Measurements from ENCODE around the gene PAWR. TPM values are rescaled to one million over a fixed set of nuclear protein-coding genes. Genes with fewer than 3 reads are reported as not detected.
A peak's percentile ranks its signal among the peaks of the same experiment; 100 is the strongest.
"Not testable (repeated sequence)": the region's sequence is repeated elsewhere in the genome, so short reads cannot be mapped to it uniquely, and the experiment has no call there.

Gene PAWR
- total and polyA plus RNA-seq, 4 donors: 42.7 to 150 (median 86.7) TPM

GRCh38 chr12:79689061-79689476 is 1.7 kb downstream of the PAWR start:
- intact Hi-C loops (cut with DNase I): loop anchor here (2.0 to 5.0 kb wide), 2 partner anchors 136 to 267 kb away; no protein-coding TSS in a partner anchor
- no peak for ATAC-seq (ENCODE audit: low FRiP score)
- peak overlapping the region; percentile 96 to 99 for H3K4me3 ChIP-seq (ENCODE audit: low read length in 2 of 2)
- H3K9me3 ChIP-seq (ENCODE audit: control insufficient read depth, low read length): no peaks in the 10 kb centered on the region
- DNase-seq: no peak
- 1% methylated on average over 6 of the region's 6 CpGs for WGBS, 2 donors
- peak overlapping the region; percentile 76 to 96 for H3K27ac ChIP-seq (ENCODE audit: low read depth in 1 of 2, low read length in 2 of 2)
- no peaks in the 10 kb centered on the region for H3K27me3 ChIP-seq (ENCODE audit: control insufficient read depth in 1 of 2, insufficient read depth in 2 of 2, low read length in 1 of 2)
- H3K36me3 ChIP-seq (ENCODE audit: control insufficient read depth in 1 of 2, insufficient read depth in 2 of 2, low read length in 1 of 2): no peaks in the 10 kb centered on the region
- H3K4me1 ChIP-seq (ENCODE audit: control insufficient read depth in 1 of 2, insufficient read depth in 2 of 2, low read length in 2 of 2): peaks cover 0 to 4% of the 10 kb centered on the region in 2 donors

- DNase-seq (no peak), ATAC-seq (ENCODE audit: low FRiP score) (no peak)
- Histone ChIP-seq H3K9me3 (ENCODE audit: control insufficient read depth, low read length) (no peaks in the 10 kb centered on the region), H3K27me3 (ENCODE audit: control insufficient read depth in 1 of 2, insufficient read depth in 2 of 2, low read length in 1 of 2) (no peaks in the 10 kb centered on the region), H3K27ac (ENCODE audit: low read depth in 1 of 2, low read length in 2 of 2) (peak overlapping the region in 1 of 2 donors; percentile 76), H3K4me1 (ENCODE audit: control insufficient read depth in 1 of 2, insufficient read depth in 2 of 2, low read length in 2 of 2) (peaks cover 0 to 4% of the 10 kb centered on the region in 2 donors), H3K4me3 (ENCODE audit: low read length in 2 of 2) (peak overlapping the region; percentile 96 to 99), H3K36me3 (ENCODE audit: control insufficient read depth in 1 of 2, insufficient read depth in 2 of 2, low read length in 1 of 2) (no peaks in the 10 kb centered on the region)
- intact Hi-C loops (cut with DNase I): loop anchor here (2.0 to 5.0 kb wide), 2 partner anchors 136 to 266 kb away; no protein-coding TSS in a partner anchor
- WGBS, 2 donors: 2 to 3% methylated on average over 6 of the region's 6 CpGs
Measured at GRCh38 chr12:79688376-79689060, 2.2 kb downstream of the PAWR start.

DNA sequence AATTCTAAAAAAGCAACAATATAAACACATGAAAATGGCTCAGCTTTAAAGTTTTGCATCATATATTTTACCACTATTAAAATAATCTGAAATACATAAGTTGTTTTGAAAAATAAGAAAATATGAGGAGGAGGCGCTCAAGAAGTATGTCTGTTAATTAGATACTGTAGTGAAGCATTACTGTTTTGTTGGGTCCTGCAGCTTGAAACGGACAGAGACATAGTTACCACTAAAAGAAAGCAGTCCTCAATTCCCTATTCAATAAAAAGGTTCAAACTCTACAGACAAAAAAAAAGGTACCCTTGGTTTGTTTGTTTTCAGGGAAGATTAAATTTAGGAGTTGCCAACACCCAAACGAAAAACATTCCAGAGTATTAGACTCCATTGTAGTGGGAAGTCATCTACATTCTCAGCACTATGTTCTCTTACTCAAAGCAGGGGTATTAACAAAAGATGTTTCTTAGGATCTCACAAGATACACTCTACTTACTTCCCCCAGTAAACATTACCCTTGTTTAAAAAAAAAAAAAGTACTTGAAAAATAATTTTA is 3.0 kb downstream of the PAWR start:
- intact Hi-C loops (cut with DNase I): loop anchor here (2.0 to 5.0 kb wide), 2 partner anchors 135 to 265 kb away; no protein-coding TSS in a partner anchor
- peak overlapping the region; percentile 96 to 99 for H3K4me3 ChIP-seq (ENCODE audit: low read length in 2 of 2)
- ATAC-seq (ENCODE audit: low FRiP score): no peak
- H3K27ac ChIP-seq (ENCODE audit: low read depth in 1 of 2, low read length in 2 of 2): no peak overlapping the region
- no peaks in the 10 kb centered on the region for H3K9me3 ChIP-seq (ENCODE audit: control insufficient read depth, low read length)
- no peaks in the 10 kb centered on the region for H3K36me3 ChIP-seq (ENCODE audit: control insufficient read depth in 1 of 2, insufficient read depth in 2 of 2, low read length in 1 of 2)
- DNase-seq: no peak
- no peaks in the 10 kb centered on the region for H3K27me3 ChIP-seq (ENCODE audit: control insufficient read depth in 1 of 2, insufficient read depth in 2 of 2, low read length in 1 of 2)
- WGBS, 2 donors: 9 to 13% methylated on average over 3 of the region's 3 CpGs
- H3K4me1 ChIP-seq (ENCODE audit: control insufficient read depth in 1 of 2, insufficient read depth in 2 of 2, low read length in 2 of 2): peaks cover 0 to 4% of the 10 kb centered on the region in 2 donors

- H3K4me3 ChIP-seq (ENCODE audit: low read length in 2 of 2): peak overlapping the region; percentile 26 to 53
- H3K4me1 ChIP-seq (ENCODE audit: control insufficient read depth in 1 of 2, insufficient read depth in 2 of 2, low read length in 2 of 2): peaks cover 0 to 4% of the 10 kb centered on the region in 2 donors
- H3K27ac ChIP-seq (ENCODE audit: low read depth in 1 of 2, low read length in 2 of 2): no peak overlapping the region
- intact Hi-C loops (cut with DNase I): loop anchor here in 1 of 2 donors (5.0 kb wide), 1 partner anchor 264 kb away; no protein-coding TSS in a partner anchor
- ATAC-seq (ENCODE audit: low FRiP score) (no peak), DNase-seq (no peak)
- H3K9me3 ChIP-seq (ENCODE audit: control insufficient read depth, low read length): no peaks in the 10 kb centered on the region
- H3K36me3 ChIP-seq (ENCODE audit: control insufficient read depth in 1 of 2, insufficient read depth in 2 of 2, low read length in 1 of 2): no peaks in the 10 kb centered on the region
- H3K27me3 ChIP-seq (ENCODE audit: control insufficient read depth in 1 of 2, insufficient read depth in 2 of 2, low read length in 1 of 2): no peaks in the 10 kb centered on the region
- 20 to 30% methylated on average over 2 of the region's 2 CpGs for WGBS, 2 donors
Measured at GRCh38 chr12:79686171-79686570, 4.6 kb downstream of the PAWR start.

DNA sequence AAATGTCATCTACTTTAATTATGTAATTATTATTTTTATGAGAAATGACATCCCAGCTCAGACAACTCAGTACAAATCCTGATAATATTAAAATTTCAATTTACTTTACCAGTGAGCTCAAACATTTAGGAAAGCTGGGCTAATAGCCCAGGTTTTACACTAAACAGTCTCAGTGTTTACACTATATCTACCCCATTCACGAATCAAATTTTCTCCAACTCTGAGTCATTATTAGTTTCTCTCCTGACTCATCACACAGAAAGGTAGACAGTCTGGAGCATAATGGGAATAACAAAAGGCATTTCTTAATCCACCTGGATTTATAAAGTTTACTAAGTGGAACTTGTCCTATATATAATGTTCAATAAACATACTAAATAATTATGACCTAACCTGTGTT is 5.7 kb downstream of the PAWR start:
- Histone ChIP-seq H3K9me3 (ENCODE audit: control insufficient read depth, low read length) (no peaks in the 10 kb centered on the region), H3K27ac (ENCODE audit: low read depth in 1 of 2, low read length in 2 of 2) (no peak overlapping the region), H3K4me1 (ENCODE audit: control insufficient read depth in 1 of 2, insufficient read depth in 2 of 2, low read length in 2 of 2) (peaks cover 0 to 8% of the 10 kb centered on the region in 2 donors), H3K36me3 (ENCODE audit: control insufficient read depth in 1 of 2, insufficient read depth in 2 of 2, low read length in 1 of 2) (no peaks in the 10 kb centered on the region), H3K27me3 (ENCODE audit: control insufficient read depth in 1 of 2, insufficient read depth in 2 of 2, low read length in 1 of 2) (no peaks in the 10 kb centered on the region), H3K4me3 (ENCODE audit: low read length in 2 of 2) (no peak overlapping the region)
- WGBS, 2 donors: 0 to 1% methylated on average over 1 of the region's 1 CpG
- intact Hi-C loops (cut with DNase I): loop anchor here in 1 of 2 donors (5.0 kb wide), 1 partner anchor 263 kb away; no protein-coding TSS in a partner anchor
- DNase-seq (no peak), ATAC-seq (ENCODE audit: low FRiP score) (no peak)

DNA sequence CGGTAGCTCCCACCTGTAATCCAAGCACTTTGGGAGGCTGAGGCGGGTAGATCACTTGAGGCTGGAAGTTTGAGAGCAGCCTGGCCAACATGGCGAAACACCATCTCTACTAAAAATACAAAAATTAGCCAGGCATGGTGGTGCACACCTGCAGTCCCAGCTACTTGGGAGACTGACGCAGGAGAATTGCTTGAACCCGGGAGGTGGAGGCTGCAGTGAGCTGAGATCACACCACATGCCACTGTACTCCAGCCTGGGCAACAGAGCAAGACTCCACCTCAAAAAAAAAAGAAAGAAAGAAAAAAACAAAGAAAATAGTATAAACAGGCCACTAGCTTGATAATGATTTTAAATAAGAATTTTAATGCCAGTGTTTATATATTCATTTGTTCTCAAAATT is 6.4 kb downstream of the PAWR start:
- H3K36me3 ChIP-seq (ENCODE audit: control insufficient read depth in 1 of 2, insufficient read depth in 2 of 2, low read length in 1 of 2); H3K27ac ChIP-seq (ENCODE audit: low read depth in 1 of 2, low read length in 2 of 2); H3K4me3 ChIP-seq (ENCODE audit: low read length in 2 of 2); DNase-seq; ATAC-seq (ENCODE audit: low FRiP score); H3K27me3 ChIP-seq (ENCODE audit: control insufficient read depth in 1 of 2, insufficient read depth in 2 of 2, low read length in 1 of 2); H3K9me3 ChIP-seq (ENCODE audit: control insufficient read depth, low read length); intact Hi-C loops (cut with DNase I): not testable (repeated sequence)
- H3K4me1 ChIP-seq (ENCODE audit: control insufficient read depth in 1 of 2, insufficient read depth in 2 of 2, low read length in 2 of 2): peaks cover 0 to 10% of the 10 kb centered on the region in 2 donors
- 92 to 93% methylated on average over 5 of the region's 5 CpGs for WGBS, 2 donors

DNA sequence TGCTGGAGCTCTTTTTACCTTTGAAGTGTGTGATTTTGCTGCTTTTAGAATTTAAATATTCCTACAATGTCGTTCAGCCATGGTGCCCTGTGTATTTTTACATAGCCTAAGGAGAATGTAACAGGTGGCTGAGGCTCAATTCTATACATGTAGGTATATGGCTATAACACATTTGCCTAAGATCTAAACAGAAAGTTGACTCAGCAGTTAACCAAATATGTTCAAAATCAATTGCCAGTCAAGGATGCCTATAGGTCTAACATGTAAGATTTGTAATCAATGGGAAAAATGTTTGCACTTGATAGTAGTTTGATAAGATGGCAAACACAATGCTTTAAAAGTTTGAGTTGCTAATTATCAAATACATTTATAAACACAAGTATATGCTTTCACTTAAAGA is 8.2 kb downstream of the PAWR start:
- DNase-seq (no peak), ATAC-seq (ENCODE audit: low FRiP score) (no peak)
- no peak overlapping the region for H3K4me3 ChIP-seq (ENCODE audit: low read length in 2 of 2)
- H3K4me1 ChIP-seq (ENCODE audit: control insufficient read depth in 1 of 2, insufficient read depth in 2 of 2, low read length in 2 of 2): peaks cover 0 to 17% of the 10 kb centered on the region in 2 donors
- intact Hi-C loops (cut with DNase I): no loop called here
- no peaks in the 10 kb centered on the region for H3K36me3 ChIP-seq (ENCODE audit: control insufficient read depth in 1 of 2, insufficient read depth in 2 of 2, low read length in 1 of 2)
- no peaks in the 10 kb centered on the region for H3K27me3 ChIP-seq (ENCODE audit: control insufficient read depth in 1 of 2, insufficient read depth in 2 of 2, low read length in 1 of 2)
- 31 to 34% methylated on average over 1 of the region's 1 CpG for WGBS, 2 donors
- no peak overlapping the region for H3K27ac ChIP-seq (ENCODE audit: low read depth in 1 of 2, low read length in 2 of 2)
- H3K9me3 ChIP-seq (ENCODE audit: control insufficient read depth, low read length): no peaks in the 10 kb centered on the region

DNA sequence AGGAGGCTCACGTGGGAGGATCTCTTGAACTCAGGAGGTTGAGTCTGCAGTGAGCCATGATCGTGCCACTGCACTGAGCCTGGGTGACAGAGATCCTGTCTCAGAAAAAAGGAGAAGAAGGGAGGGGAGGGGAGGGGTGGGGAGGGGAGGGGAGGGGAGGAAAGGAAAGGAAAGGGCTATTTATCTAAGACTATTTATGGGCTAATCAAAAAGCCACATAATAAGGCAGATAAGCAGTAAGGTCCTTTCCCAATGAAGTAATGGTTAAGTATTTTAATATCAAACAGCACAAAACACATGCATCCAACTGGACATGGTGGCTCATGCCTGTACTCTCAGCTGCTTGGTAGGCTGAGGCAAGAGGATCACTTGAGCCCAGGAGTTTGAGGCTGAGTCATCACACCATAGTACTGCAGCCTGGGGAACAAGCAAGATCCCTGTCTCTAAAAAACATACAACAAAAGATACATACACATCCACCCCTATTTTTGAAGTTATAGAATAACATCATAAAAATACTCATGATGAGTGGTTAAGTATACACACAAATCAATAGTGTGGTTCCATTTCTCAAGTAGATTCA is 9.7 kb downstream of the PAWR start:
- Histone ChIP-seq H3K27me3 (ENCODE audit: control insufficient read depth in 1 of 2, insufficient read depth in 2 of 2, low read length in 1 of 2) (no peaks in the 10 kb centered on the region), H3K4me3 (ENCODE audit: low read length in 2 of 2) (no peak overlapping the region), H3K36me3 (ENCODE audit: control insufficient read depth in 1 of 2, insufficient read depth in 2 of 2, low read length in 1 of 2) (no peaks in the 10 kb centered on the region), H3K9me3 (ENCODE audit: control insufficient read depth, low read length) (no peaks in the 10 kb centered on the region), H3K4me1 (ENCODE audit: control insufficient read depth in 1 of 2, insufficient read depth in 2 of 2, low read length in 2 of 2) (peaks cover 0 to 14% of the 10 kb centered on the region in 2 donors), H3K27ac (ENCODE audit: low read depth in 1 of 2, low read length in 2 of 2) (no peak overlapping the region)
- WGBS, 2 donors: 80 to 100% methylated on average over 1 to 2 of the region's 2 CpGs
- DNase-seq: no peak
- ATAC-seq (ENCODE audit: low FRiP score): no peak
- intact Hi-C loops (cut with DNase I): no loop called here
